Neural cell (in vitro differentiated cells): Measurements from ENCODE around the gene FUT6. TPM values are rescaled to one million over a fixed set of nuclear protein-coding genes. Genes with fewer than 3 reads are reported as not detected.
A peak's percentile ranks its signal among the peaks of the same experiment; 100 is the strongest.

Source experiments
- H2AFZ ChIP-seq: fragments of 200-600, 300-800 bp; sonication (generic), shearing (Covaris generic); 2 replicates; pipeline ENCODE4 v1.6.0; 2014; ENCODE audit warnings: low read depth, mild to moderate bottlenecking, antibody characterized with exemption, low read length, moderate library complexity
- H3F3A ChIP-seq: fragments of 200-600 bp; shearing (Covaris generic); 2 replicates; pipeline ENCODE4 v1.6.1; 2016; ENCODE audit warnings: mild to moderate bottlenecking, moderate library complexity, mixed read lengths, antibody characterized with exemption, low read length; ENCODE audit not compliant: insufficient read depth, poor library complexity, severe bottlenecking
- H3K27ac ChIP-seq: fragments of 200-600, 300-800 bp; sonication (generic), shearing (Covaris generic); 2 replicates; pipeline ENCODE4 v1.5.1; 2014; ENCODE audit warnings: mild to moderate bottlenecking, low read length, moderate library complexity
- H3K27me3 ChIP-seq: fragments of 300-800, 200-600 bp; sonication (generic), shearing (Covaris generic); 2 replicates; pipeline ENCODE4 v1.6.0; 2014; ENCODE audit warnings: mild to moderate bottlenecking, low read depth, low read length, moderate library complexity; ENCODE audit not compliant: insufficient read depth
- H3K36me3 ChIP-seq: fragments of 300-800, 200-600 bp; sonication (generic), shearing (Covaris generic); 2 replicates; pipeline ENCODE4 v1.5.1; 2014; ENCODE audit warnings: mild to moderate bottlenecking, antibody characterized with exemption, low read length, moderate library complexity; ENCODE audit not compliant: insufficient read depth
- H3K4me2 ChIP-seq: fragments of 300-800, 200-600 bp; sonication (generic), shearing (Covaris generic); 2 replicates; pipeline ENCODE4 v1.6.0; 2014; ENCODE audit warnings: mild to moderate bottlenecking, low read length
- H3K4me3 ChIP-seq: fragments of 300-800, 200-600 bp; sonication (generic), shearing (Covaris generic); 2 replicates; pipeline ENCODE4 v1.5.1; 2014; ENCODE audit warnings: mild to moderate bottlenecking, low read length, moderate library complexity
- H3K79me2 ChIP-seq: fragments of 200-600 bp; shearing (Covaris generic); replicated peaks from 2 replicates; pipeline ENCODE4 v1.6.0; 2014; ENCODE audit warnings: mild to moderate bottlenecking, low read length, moderate library complexity; ENCODE audit not compliant: insufficient read depth
- H3K9ac ChIP-seq: fragments of 300-800, 200-600 bp; sonication (generic), shearing (Covaris generic); 2 replicates; pipeline ENCODE4 v1.6.1; 2016; ENCODE audit warnings: mild to moderate bottlenecking, low read length, mixed read lengths
- H3K9me2 ChIP-seq: fragments of 200-600 bp; shearing (Covaris generic); 2 replicates; pipeline ENCODE4 v1.6.1; 2016; ENCODE audit warnings: mild to moderate bottlenecking, low read length, mixed read lengths; ENCODE audit not compliant: insufficient read depth
- H3K9me3 ChIP-seq: fragments of 200-600, 300-800 bp; sonication (generic), shearing (Covaris generic); 2 replicates; pipeline ENCODE4 v1.6.1; 2016; ENCODE audit warnings: mild to moderate bottlenecking, mixed run types, low read length, moderate library complexity, mixed read lengths
- H4K20me1 ChIP-seq: fragments of 200-600 bp; shearing (Covaris generic); 2 replicates; pipeline ENCODE4 v1.6.1; 2016; ENCODE audit warnings: mild to moderate bottlenecking, mixed run types; ENCODE audit not compliant: insufficient read depth
- EP300 ChIP-seq: fragments of 450-650 bp; conservative IDR thresholded peaks from 2 replicates; pipeline ENCODE4 v1.6.1; 2014; ENCODE audit warnings: antibody characterized with exemption, mild to moderate bottlenecking, moderate library complexity; ENCODE audit not compliant: poor library complexity, severe bottlenecking
- EZH2 ChIP-seq: fragments of 200-600, 300-800 bp; shearing (Covaris generic), sonication (generic); IDR thresholded peaks from 2 replicates; pipeline ENCODE4 v1.6.1; 2014; ENCODE audit warnings: antibody characterized with exemption, low read length, borderline replicate concordance, mild to moderate bottlenecking; ENCODE audit not compliant: insufficient read depth, poor library complexity, severe bottlenecking
- MXI1 ChIP-seq: fragments of 450-650 bp; conservative IDR thresholded peaks from 2 replicates; pipeline ENCODE4 v1.6.1; 2014; ENCODE audit warnings: antibody characterized with exemption, mild to moderate bottlenecking; ENCODE audit not compliant: poor library complexity, severe bottlenecking
- POLR2AphosphoS5 ChIP-seq: IDR thresholded peaks from 2 replicates; pipeline ENCODE4 v1.6.1; 2012
- RAD21 ChIP-seq: fragments of 450-650 bp; conservative IDR thresholded peaks from 2 replicates; pipeline ENCODE4 v1.6.1; 2014; ENCODE audit warnings: antibody characterized with exemption, mild to moderate bottlenecking, moderate library complexity
- SMC3 ChIP-seq: fragments of 450-650 bp; conservative IDR thresholded peaks from 2 replicates; pipeline ENCODE4 v1.6.1; 2014; ENCODE audit warnings: antibody characterized with exemption, mild to moderate bottlenecking, moderate library complexity; ENCODE audit not compliant: poor library complexity
- TAF1 ChIP-seq: IDR thresholded peaks from 2 replicates; pipeline ENCODE4 v1.6.1; 2012; ENCODE audit warnings: low read depth
- polyA plus RNA-seq: library from polyadenylated mRNA; depleted of rRNA; stranded (reverse); fragments of >200 nt; gene quantifications from 2 replicates; pipeline ENCODE4 v1.2.3, GENCODE V29; 2014
- TF ChIP-seq, protein P1 (sequence below): fragments of 450-650 bp; IDR thresholded peaks from 2 replicates; pipeline ENCODE4 v1.5.1; 2014; ENCODE audit warnings: antibody characterized with exemption, mild to moderate bottlenecking, moderate library complexity; ENCODE audit not compliant: poor library complexity, severe bottlenecking
- TF ChIP-seq, protein P2 (sequence below): IDR thresholded peaks from 2 replicates; pipeline ENCODE4 v1.6.1; 2012; ENCODE audit warnings: borderline replicate concordance

Gene FUT6
- polyA plus RNA-seq, 1 donor from 2014 or later = not detected

DNA sequence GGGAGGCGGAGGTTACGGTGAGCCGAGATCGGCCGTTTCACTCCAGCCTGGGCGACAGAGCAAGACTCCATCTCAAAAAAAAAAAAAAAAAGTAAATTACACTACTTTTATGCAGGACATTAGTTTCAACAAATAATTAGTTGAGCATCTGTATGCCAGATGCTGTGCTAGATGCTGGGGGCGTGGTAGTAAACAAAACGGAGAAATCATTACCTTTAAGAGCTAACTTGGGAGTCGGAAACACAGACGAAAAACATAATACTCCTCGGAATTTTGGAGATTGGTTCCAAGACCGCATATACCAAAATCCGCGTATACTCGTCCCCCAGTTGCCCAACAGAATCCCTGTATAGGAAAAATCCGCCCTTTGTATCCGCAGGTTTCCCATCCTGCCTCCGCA lies 47.3 kb downstream of the FUT6 start:
- Histone ChIP-seq H3K79me2 (no peaks in the 10 kb centered on the region), H3F3A (no peaks in the 10 kb centered on the region), H3K9me3 (no peaks in the 10 kb centered on the region), H4K20me1 (no peaks in the 10 kb centered on the region), H3K4me2 (no peak overlapping the region), H3K4me3 (no peak overlapping the region), H2AFZ (no peak overlapping the region), H3K9ac (no peak overlapping the region), H3K27me3 (no peaks in the 10 kb centered on the region), H3K36me3 (no peaks in the 10 kb centered on the region), H3K9me2 (no peaks in the 10 kb centered on the region), H3K27ac (no peak overlapping the region)
- TF ChIP-seq POLR2AphosphoS5 (no peak), SMC3 (no peak), EZH2 (no peak), TAF1 (no peak), MXI1 (no peak), EP300 (no peak), RAD21 (no peak)
- TF ChIP-seq, protein P1, sequence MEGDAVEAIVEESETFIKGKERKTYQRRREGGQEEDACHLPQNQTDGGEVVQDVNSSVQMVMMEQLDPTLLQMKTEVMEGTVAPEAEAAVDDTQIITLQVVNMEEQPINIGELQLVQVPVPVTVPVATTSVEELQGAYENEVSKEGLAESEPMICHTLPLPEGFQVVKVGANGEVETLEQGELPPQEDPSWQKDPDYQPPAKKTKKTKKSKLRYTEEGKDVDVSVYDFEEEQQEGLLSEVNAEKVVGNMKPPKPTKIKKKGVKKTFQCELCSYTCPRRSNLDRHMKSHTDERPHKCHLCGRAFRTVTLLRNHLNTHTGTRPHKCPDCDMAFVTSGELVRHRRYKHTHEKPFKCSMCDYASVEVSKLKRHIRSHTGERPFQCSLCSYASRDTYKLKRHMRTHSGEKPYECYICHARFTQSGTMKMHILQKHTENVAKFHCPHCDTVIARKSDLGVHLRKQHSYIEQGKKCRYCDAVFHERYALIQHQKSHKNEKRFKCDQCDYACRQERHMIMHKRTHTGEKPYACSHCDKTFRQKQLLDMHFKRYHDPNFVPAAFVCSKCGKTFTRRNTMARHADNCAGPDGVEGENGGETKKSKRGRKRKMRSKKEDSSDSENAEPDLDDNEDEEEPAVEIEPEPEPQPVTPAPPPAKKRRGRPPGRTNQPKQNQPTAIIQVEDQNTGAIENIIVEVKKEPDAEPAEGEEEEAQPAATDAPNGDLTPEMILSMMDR = no peak
- TF ChIP-seq, protein P2, sequence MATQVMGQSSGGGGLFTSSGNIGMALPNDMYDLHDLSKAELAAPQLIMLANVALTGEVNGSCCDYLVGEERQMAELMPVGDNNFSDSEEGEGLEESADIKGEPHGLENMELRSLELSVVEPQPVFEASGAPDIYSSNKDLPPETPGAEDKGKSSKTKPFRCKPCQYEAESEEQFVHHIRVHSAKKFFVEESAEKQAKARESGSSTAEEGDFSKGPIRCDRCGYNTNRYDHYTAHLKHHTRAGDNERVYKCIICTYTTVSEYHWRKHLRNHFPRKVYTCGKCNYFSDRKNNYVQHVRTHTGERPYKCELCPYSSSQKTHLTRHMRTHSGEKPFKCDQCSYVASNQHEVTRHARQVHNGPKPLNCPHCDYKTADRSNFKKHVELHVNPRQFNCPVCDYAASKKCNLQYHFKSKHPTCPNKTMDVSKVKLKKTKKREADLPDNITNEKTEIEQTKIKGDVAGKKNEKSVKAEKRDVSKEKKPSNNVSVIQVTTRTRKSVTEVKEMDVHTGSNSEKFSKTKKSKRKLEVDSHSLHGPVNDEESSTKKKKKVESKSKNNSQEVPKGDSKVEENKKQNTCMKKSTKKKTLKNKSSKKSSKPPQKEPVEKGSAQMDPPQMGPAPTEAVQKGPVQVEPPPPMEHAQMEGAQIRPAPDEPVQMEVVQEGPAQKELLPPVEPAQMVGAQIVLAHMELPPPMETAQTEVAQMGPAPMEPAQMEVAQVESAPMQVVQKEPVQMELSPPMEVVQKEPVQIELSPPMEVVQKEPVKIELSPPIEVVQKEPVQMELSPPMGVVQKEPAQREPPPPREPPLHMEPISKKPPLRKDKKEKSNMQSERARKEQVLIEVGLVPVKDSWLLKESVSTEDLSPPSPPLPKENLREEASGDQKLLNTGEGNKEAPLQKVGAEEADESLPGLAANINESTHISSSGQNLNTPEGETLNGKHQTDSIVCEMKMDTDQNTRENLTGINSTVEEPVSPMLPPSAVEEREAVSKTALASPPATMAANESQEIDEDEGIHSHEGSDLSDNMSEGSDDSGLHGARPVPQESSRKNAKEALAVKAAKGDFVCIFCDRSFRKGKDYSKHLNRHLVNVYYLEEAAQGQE = no peak

DNA sequence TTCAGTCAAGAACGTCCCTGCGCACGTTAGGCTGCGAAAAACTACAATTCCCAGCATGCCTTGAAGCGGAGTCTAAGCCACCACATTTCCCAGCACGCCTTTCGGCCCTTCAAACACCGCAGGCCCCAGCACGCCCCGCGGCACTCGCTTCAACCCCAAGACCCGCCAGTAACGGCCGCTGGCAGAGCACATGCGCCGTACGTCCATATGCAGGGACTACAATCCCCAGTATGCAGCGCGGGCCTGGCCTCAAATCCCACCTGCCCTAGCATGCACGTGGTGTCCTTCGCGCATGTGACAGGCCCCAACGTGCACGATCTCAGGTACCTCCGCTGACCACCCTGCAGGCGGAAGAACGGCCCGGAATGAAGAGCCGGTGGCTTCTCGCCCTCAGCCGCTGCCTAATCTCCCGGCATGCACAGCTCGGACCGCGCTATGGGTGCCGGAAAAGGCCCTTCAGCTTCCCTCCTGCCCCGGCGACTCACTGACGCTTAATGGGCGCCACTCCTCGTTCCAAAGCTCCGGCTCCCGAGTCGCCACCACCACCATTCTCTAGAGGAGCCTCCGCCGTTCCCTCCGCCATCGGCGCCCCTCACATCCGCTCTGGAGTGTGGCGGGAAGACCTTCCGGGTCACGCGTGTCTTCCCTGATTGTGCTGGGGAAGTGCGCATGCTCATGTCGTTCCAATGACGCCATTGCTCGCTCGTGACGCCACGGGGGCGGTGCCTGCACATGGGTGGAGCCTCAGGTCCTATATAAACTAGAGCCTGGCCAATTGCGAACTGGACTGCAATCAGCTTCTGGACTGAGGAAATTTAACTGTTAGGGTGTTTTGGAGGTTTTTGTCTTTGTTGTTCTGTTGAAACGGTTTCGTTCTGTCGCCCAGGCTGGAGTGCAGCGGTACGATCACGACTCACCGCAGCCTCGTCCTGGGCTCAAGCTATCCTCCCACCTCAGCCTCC lies 48.7 kb downstream of the FUT6 start, which contains the start of gene DUS3L:
TSS of gene DUS3L (minus strand) at position 605 of the 962 bp plus-strand sequence. CDS start at position 583, 22 bp downstream.
- Histone ChIP-seq H3K27ac (peak within 1 kb of the TSS; percentile 94), H3K4me3 (peak within 1 kb of the TSS; percentile 86), H3K36me3 (no peaks in the 10 kb centered on the region), H3K9ac (peak within 1 kb of the TSS; percentile 93), H2AFZ (peak within 1 kb of the TSS; percentile 79), H3K4me2 (peak within 1 kb of the TSS; percentile 74), H3F3A (no peaks in the 10 kb centered on the region), H3K27me3 (no peaks in the 10 kb centered on the region), H3K9me3 (no peaks in the 10 kb centered on the region), H3K79me2 (no peaks in the 10 kb centered on the region), H3K9me2 (no peaks in the 10 kb centered on the region), H4K20me1 (no peaks in the 10 kb centered on the region)
- TF ChIP-seq EP300 (peak; percentile 67), TAF1 (peak; percentile 65), SMC3 (no peak), MXI1 (peak; percentile 99), RAD21 (no peak), EZH2 (no peak), POLR2AphosphoS5 (peak; percentile 95)
- TF ChIP-seq, protein P2 = peak; percentile 75
- TF ChIP-seq, protein P1 = peak; percentile 20
